Fibroblast of villous mesenchyme (primary cell): ENCODE results near the gene ZCCHC9. TPM values are rescaled to one million over a fixed set of nuclear protein-coding genes. Genes with fewer than 3 reads are reported as not detected.
A peak's percentile ranks its signal among the peaks of the same experiment; 100 is the strongest.
"Not testable (repeated sequence)": the region's sequence is repeated elsewhere in the genome, so short reads cannot be mapped to it uniquely, and the experiment has no call there.

ENCODE experiments used
- DNase-seq: peaks from one replicate; pipeline ENCODE4 v3.0.0-alpha.2; 2010; ENCODE audit warnings: low read depth
- H3K4me3 ChIP-seq: 2 replicates; pipeline ENCODE4 v1.5.1; 2011; ENCODE audit warnings: low read depth, mild to moderate bottlenecking, low read length
- CTCF ChIP-seq: IDR thresholded peaks from 2 replicates; pipeline ENCODE4 v1.5.1; 2012; ENCODE audit warnings: low read depth, mild to moderate bottlenecking, low read length; ENCODE audit not compliant: insufficient read depth
- total RNA-seq: library from RNA; depleted of rRNA; stranded (reverse); fragments of >200 nt; gene quantifications from 2 replicates; pipeline ENCODE4 v1.2.3, GENCODE V29; 2012

ZCCHC9 gene
- total RNA-seq, 1 donor = 33.7 TPM

- H3K4me3 ChIP-seq = no peak overlapping the region
- DNase-seq = no peak
- no peak for TF ChIP-seq CTCF
These were observed 11.2 kb upstream of the ZCCHC9 start for GRCh38 chr5:81290146-81290545.

- no peak overlapping the region for H3K4me3 ChIP-seq
- TF ChIP-seq CTCF = no peak
- DNase-seq = no peak
These were observed 9.3 kb upstream of the ZCCHC9 start for GRCh38 chr5:81292130-81292529.

GRCh38 chr5:81294021-81294420, 7.4 kb upstream of the ZCCHC9 start:
- H3K4me3 ChIP-seq, DNase-seq: not testable (repeated sequence)

- H3K4me3 ChIP-seq = no peak overlapping the region
- DNase-seq = no peak
- TF ChIP-seq CTCF = no peak
These were observed 3.9 kb upstream of the ZCCHC9 start for GRCh38 chr5:81297531-81297930.

- H3K4me3 ChIP-seq = peak overlapping the region; percentile 95
- DNase-seq = no peak
- TF ChIP-seq CTCF = no peak
These were observed 491 bp upstream of the ZCCHC9 start for GRCh38 chr5:81300921-81301270.

GRCh38 chr5:81302596-81302995, 1.2 kb downstream of the ZCCHC9 start:
- TF ChIP-seq CTCF = no peak
- peak; percentile 17 for DNase-seq

GRCh38 chr5:81303563-81303962, 2.2 kb downstream of the ZCCHC9 start:
- no peak for TF ChIP-seq CTCF
- no peak overlapping the region for H3K4me3 ChIP-seq
- DNase-seq = peak; percentile 68

More at GRCh38 chr5:81302596-81302995, 1.2 kb downstream of the ZCCHC9 start:
- H3K4me3 ChIP-seq = peak overlapping the region; percentile 95
